GM19324 (cell line): Measurements from ENCODE around the gene MTSS2.
"Not testable (repeated sequence)": the region's sequence is repeated elsewhere in the genome, so short reads cannot be mapped to it uniquely, and the experiment has no call there.

Experiments used
- ATAC-seq: cut with Tn5 transposase; IDR thresholded peaks from one replicate; pipeline ENCODE4 v1.9.1; 2021; ENCODE audit warnings: mild to moderate bottlenecking, moderate library complexity; ENCODE audit not compliant: unreplicated experiment, low FRiP score

Gene MTSS2

DNA sequence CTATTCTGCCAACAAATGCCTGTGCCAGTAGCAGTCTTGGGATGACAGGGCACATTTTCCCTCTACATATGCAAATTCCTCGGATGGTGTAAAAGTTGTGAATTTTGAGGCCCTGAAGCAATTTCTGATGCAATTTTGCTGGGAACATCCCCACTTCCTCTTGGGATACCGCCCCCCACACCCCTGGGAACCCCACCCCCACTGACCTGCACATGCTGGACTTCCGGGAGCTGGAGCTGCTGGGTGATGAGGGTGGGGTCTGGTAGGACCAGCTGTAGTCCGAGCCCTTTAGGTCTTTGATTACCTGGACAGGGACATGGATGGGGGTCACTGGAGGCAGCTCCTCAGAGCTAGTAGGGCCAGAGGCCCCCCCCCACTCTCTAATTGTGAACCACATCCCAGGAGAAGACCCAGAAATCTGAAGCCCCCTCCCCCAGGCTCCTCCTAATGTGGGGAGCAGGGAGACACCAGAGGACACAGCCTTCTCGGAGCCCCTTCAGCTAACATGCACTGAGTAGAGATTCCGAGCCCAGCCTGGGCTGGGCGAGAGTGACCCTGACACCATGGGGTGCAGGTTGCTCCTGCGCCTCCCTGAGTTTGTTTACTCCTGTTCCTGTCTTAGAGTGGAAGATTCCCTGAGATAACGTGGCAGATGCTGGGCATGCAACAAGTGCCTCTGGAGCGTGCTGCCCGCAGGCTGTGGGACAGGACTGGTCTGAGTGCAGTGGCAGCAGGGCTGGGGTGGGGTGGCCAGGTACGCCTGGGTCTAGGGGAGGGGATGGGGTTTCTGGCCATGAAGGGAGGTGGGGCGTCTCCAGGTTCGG lies 9.0 kb downstream of the MTSS2 start:
- ATAC-seq: no peak

- ATAC-seq: no peak
Measured at GRCh38 chr16:70675851-70676513, 9.9 kb downstream of the MTSS2 start.

- no peak for ATAC-seq
Measured at GRCh38 chr16:70674221-70675014, 11.4 kb downstream of the MTSS2 start.

- not testable (repeated sequence) for ATAC-seq
Measured at GRCh38 chr16:70670938-70671337, 14.9 kb downstream of the MTSS2 start.

GRCh38 chr16:70670175-70670574 lies 15.7 kb downstream of the MTSS2 start:
- no peak for ATAC-seq

- ATAC-seq: no peak
Measured at GRCh38 chr16:70665806-70666735, 19.8 kb downstream of the MTSS2 start.

GRCh38 chr16:70665113-70665694 lies 20.6 kb downstream of the MTSS2 start:
- no peak for ATAC-seq

DNA sequence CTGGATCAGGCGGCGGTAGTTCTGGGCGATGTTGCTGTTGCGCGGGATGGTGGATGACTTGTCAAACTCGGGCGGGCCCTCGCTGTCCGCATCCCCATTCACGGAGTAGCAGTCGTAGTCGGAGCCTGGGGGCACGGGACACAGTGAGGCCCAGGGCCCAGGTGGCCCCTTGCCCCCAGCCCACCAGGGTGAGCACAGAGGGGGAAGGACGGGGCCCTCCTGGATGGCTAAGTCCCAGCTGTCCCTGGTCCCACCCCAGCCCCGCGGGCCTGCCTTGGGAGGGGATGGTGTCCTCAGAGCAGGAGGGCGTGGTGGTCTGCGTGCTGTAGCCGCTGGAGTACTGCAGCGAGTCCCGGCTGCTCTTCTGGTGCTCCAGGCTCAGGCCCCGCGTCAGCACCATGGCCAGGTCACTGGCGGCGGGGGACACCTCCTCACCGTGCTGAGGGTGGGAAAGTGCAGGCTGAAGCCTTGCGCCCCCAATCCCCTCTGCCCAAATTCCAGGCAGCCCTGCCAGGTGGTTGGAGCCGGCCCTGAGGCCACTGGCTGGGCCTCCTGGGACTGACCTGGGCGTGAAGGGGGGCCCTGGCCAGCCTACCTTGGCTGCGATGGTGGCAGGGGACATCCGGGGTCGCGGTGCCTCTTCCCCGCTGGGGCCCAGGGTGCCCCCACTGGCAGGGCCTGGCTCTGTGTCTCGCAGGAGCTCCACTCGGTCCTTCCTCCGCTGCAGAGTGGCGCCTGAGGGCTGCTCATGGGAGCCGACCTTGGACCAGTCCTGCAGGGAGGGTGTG lies 21.3 kb downstream of the MTSS2 start:
- ATAC-seq: no peak

DNA sequence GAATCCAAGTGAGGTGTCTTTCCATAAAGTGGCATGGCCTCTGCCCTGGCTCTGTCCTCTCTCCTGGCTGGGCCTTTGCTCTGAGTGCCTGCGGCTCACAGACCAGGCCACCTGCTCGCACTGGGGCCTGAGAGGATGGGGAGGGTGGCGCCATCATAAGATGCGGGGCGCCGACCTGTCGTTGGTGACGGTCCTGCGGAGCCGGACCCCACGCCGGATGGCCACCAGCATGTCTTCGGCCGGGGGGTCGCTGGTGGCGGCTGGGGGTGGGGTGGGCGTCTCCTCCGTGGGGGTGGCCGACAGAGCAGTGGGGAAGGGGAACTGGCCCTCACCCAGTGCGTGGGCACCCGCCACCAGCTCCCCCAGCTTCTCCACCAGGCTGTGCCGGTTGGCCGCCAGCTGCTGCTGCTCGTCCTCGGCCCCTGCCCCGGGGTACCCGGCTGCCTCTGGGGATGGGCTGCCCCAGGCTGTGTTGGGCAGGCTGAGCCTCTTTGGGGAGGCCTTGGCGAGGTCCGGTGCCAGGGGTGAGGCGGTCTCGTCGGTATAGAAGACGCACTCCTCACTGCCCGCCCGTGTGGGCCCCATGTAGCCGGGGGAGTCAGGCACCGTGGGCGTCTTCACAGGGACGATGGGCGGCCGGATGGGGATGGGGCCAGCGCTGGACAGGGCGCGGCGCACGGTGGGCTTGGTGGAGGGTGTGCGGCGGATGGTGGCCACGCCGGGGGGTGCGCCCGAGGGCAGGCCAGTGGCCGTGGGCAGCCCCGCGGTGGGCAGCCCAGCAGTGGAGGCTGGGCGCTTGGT lies 22.1 kb downstream of the MTSS2 start:
- no peak for ATAC-seq

DNA sequence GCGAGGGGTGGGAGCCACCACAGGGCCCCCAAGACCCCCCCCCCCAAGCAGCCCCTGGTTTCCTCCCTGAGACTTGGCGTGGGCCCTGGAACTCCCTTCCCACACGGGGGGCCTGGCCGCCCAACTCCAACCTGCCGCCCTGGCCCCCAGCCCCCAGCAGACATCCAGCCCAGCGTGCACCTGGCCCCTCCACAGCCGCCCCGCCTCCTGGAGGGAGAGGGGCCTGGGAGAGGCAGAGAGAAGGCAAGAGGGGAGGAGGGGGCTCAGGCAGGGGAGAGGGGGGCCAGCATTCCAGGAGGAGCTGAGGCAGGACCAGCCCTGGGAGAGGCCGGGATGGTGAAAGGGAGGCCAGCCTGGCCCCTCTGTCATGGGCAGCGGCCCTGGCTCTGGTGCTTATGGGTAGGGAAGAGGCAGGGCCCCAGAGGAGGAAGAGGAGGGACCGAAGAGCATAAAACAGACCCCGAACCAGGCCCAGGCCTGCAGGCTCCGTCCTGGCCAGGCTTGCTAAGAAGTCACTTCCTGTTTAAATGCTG lies 22.8 kb downstream of the MTSS2 start:
- no peak for ATAC-seq

GRCh38 chr16:70661918-70662641 lies 23.8 kb downstream of the MTSS2 start:
- no peak for ATAC-seq

DNA sequence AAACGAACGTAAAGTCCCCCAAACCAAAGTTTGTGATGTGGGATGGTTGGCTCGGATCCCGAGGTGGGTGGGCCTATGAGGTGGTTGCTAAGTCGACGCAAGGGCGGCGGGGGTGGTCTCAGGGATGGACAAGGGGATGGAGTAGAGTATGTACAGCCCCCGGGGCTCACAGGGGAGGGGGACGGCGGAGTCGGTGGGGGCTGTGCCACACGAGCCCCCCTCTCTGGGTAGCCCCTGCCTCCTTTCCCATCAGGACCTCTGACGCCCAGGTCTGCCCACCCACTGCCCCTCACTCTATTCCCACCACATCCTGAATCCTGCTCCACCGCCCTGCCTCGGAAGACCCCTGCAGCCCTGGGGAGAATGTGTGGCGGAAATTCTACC lies 24.3 kb downstream of the MTSS2 start:
- no peak for ATAC-seq

DNA sequence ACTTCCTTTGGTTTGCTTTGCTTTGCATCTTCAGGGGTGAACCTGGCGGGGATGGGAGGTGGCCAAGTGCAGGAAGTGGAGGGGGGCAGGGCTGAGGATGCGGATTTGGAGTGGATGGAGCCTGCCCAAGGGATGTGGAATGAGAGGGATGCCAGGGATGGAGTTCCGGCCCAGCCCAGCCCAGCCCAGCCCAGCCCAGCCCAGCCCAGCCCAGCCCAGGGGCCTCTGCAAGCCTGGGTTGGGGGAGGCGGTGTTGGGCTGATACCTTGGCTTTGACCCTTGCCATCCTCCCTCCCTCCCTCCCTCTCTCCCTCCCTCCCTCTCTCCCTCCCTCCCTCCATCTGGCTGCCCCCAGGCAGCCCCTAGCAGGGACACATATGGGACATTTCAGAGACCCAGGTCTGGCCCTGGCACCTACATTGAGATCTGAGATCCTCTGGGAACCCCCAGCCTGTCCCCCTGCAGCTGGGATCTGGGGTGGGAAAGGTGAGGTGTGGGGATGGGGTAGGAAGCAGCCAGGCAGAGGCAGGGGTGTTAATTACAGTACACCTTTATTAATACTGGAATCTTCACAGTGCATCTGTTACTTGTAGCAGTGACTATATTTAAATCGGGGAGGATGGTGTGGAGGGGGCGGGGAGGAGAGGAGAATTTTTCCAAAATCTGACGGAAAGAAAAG lies 25.0 kb downstream of the MTSS2 start:
- ATAC-seq: no peak

DNA sequence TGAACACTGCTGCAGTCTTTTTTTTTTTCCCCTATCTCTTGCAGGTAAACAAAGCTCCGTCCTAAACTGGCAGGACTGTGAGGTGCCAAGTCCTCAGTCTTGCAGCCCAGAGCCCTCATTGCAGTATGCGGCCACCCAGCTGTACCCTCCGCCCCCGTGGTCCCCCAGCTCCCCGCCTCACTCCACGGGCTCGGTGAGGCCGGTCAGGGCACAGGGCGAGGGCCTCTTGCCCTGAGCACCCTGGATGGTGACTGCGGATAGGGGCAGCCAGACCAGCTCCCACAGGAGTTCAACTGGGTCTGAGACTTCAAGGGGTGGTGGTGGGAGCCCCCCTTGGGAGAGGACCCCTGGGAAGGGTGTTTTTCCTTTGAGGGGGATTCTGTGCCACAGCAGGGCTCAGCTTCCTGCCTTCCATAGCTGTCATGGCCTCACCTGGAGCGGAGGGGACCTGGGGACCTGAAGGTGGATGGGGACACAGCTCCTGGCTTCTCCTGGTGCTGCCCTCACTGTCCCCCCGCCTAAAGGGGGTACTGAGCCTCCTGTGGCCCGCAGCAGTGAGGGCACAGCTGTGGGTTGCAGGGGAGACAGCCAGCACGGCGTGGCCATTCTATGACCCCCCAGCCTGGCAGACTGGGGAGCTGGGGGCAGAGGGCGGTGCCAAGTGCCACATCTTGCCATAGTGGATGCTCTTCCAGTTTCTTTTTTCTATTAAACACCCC lies 25.7 kb downstream of the MTSS2 start:
- no peak for ATAC-seq

GRCh38 chr16:70659546-70659945 lies 26.3 kb downstream of the MTSS2 start:
- no peak for ATAC-seq

DNA sequence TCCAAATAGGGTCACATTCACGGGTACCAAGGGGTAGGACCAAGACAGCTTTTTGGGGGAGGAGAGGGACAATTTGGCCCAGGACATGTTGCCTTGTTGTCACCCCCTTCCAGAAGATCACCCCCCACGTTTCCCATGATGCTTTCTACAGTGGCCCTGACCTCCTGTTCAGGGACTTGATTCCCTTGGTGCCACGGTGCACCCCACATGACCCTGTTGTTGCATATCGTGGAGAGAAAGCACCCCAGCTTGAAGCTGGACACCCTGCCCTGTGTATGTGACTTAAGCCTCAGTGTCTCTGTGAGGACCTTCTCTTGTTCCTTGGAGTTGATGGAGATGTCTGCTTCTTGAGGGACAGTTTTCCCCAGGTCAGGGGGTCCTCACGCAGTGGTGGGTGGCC lies 26.9 kb downstream of the MTSS2 start:
- no peak for ATAC-seq
